Measurements from ENCODE around the gene BTBD9.

GRCh38 chr6:38639498-38640215 is at the start of gene BTBD9:
- no peak for TF ChIP-seq CTCF (IDR thresholded peaks at IDR 0.05)
- TF ChIP-seq MYC (IDR thresholded peaks at IDR 0.05; ENCODE audit: borderline replicate concordance, low read length) = no peak
- peak; percentile 38 for TF ChIP-seq POLR2A (IDR thresholded peaks at IDR 0.05; ENCODE audit: low read length)
- no peak for TF ChIP-seq RFX5 (IDR thresholded peaks at IDR 0.05)
- TF ChIP-seq REST (IDR thresholded peaks at IDR 0.05) = no peak
- no peak for TF ChIP-seq CBX8 (IDR thresholded peaks at IDR 0.05)
- TF ChIP-seq CHD2 (IDR thresholded peaks at IDR 0.05; ENCODE audit: low read length, partially characterized antibody) = no peak
- no peak for TF ChIP-seq EP300 (IDR thresholded peaks at IDR 0.05)
- no peak for TF ChIP-seq NR3C1 (IDR thresholded peaks at IDR 0.05)
- TF ChIP-seq RAD21 (conservative IDR thresholded peaks at IDR 0.05 in 1 of 2, IDR thresholded peaks at IDR 0.05 in 1 of 2) = no peak

Measured in A549 (cell line).